OCI-LY3 (cell line): ENCODE measurements around the gene DDX39A.

Source experiments
- CTCF ChIP-seq: fragments of 200-600, 300-600 bp; sonication (generic); IDR thresholded peaks from 2 replicates; pipeline ENCODE4 v1.5.1; 2014; ENCODE audit warnings: antibody characterized with exemption, low read length, low read depth
- EZH2phosphoT487 ChIP-seq: fragments of 200-600 bp; shearing (Covaris generic); IDR thresholded peaks from 2 replicates; pipeline ENCODE4 v1.6.1; 2018; ENCODE audit warnings: antibody characterized with exemption, mixed run types, low read depth

- no peak for TF ChIP-seq CTCF
- TF ChIP-seq EZH2phosphoT487 = no peak
These were observed 44.0 kb downstream of the DDX39A start for GRCh38 chr19:14375055-14375581.
